Thyroid gland (tissue), 4 donors: ENCODE data around the gene TMEM170B.

Experiments
- CTCF ChIP-seq, 6 experiments: fragments of 200-600 bp in 3 of 6; fragments of 450-650 bp in 3 of 6; sonication (generic) in 3 of 6; IDR thresholded peaks; one replicate each; pipeline ENCODE4 v1.5.1; 2016 to 2019; ENCODE audit warnings: antibody characterized with exemption in 6 of 6, mild to moderate bottlenecking in 2 of 6, inconsistent platforms in 1 of 6, moderate library complexity in 1 of 6
- POLR2A ChIP-seq, 2 donors: fragments of 450-650 bp; IDR thresholded peaks; one replicate each; pipeline ENCODE4 v1.6.1; 2017; ENCODE audit warnings: antibody characterized with exemption in 2 of 2, mild to moderate bottlenecking in 2 of 2, moderate library complexity in 1 of 2

GRCh38 chr6:11605507-11605905 lies 68.0 kb downstream of the TMEM170B start:
- no peak for TF ChIP-seq CTCF (IDR thresholded peaks at IDR 0.05)
- no peak for TF ChIP-seq POLR2A (IDR thresholded peaks at IDR 0.05)
